Hepatocyte (in vitro differentiated cells): Measurements from ENCODE around the gene WFDC10B.

Source experiments
- CTCF ChIP-seq: fragments of 200-600 bp; sonication (generic); IDR thresholded peaks from 2 replicates; pipeline ENCODE4 v1.5.1; 2016; ENCODE audit warnings: antibody characterized with exemption, mild to moderate bottlenecking; ENCODE audit not compliant: poor library complexity
- EZH2 ChIP-seq: fragments of 200-600 bp; sonication (generic); IDR thresholded peaks from 2 replicates; pipeline ENCODE4 v1.6.1; 2016; ENCODE audit warnings: antibody characterized with exemption, mild to moderate bottlenecking, borderline replicate concordance

- TF ChIP-seq CTCF (no peak), EZH2 (no peak)
Observed at GRCh38 chr20:45751721-45752120, 46.9 kb upstream of the WFDC10B start.
